Epithelial cell of esophagus (primary cell): ENCODE measurements around the gene KIAA0930.

Experiments
- DNase-seq: peaks from one replicate; pipeline ENCODE4 v3.0.0; 2010; ENCODE audit warnings: low read depth
- H3K4me3 ChIP-seq: 2 replicates; pipeline ENCODE4 v1.5.1; 2011; ENCODE audit warnings: mild to moderate bottlenecking, low read length, control low read depth
- CTCF ChIP-seq: IDR thresholded peaks from 2 replicates; pipeline ENCODE4 v1.5.1; 2011; ENCODE audit warnings: low read depth, mild to moderate bottlenecking, low read length, control low read depth, inconsistent platforms; ENCODE audit not compliant: insufficient read depth; ENCODE audit errors: missing control alignments

Gene KIAA0930

DNA sequence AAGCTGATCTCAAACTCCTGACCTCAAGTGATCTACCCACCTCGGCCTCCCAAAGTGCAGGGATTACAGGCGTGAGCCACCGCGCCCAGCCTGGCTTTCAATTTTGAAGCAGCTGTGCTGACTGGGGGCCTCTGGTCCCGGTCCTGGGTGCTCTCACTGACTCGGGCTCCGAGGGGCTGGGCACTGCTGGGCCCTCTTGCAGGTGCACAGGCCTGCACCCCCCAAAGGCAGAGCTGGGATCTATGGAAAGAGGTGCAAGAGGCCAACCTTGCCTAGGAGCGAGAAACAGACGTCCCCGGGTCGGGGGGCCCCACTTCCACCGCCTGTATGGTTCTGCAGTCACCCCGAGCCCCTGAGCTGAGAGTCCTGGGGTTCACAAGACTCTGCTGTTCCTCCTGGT lies 33.2 kb downstream of the KIAA0930 start:
- DNase-seq: no peak

DNA sequence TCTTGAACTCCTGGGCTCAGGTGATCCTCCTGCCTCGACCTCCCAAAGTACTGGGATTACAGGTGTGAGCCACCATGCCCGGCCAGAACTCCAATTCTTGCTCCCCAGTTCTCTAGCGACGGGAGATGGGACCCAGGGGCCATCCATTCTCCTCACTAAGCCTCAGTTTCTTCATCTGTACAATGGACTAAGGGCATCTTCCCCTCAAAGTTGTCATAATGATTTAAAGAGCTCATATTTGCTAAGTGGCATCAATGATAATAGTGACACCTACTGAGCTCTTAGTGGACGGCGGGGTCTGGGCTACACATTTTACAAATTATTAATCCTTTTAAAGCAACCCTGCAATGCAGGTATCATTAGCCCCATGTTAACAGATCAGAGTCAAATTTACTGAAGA lies 34.5 kb downstream of the KIAA0930 start:
- no peak overlapping the region for H3K4me3 ChIP-seq
- no peak for TF ChIP-seq CTCF
- no peak for DNase-seq

More for the DNA sequence above, 33.2 kb downstream of the KIAA0930 start:
- no peak for TF ChIP-seq CTCF
- H3K4me3 ChIP-seq: no peak overlapping the region

- H3K4me3 ChIP-seq: no peak overlapping the region
- no peak for DNase-seq
Observed at GRCh38 chr22:45205276-45205925, 35.3 kb downstream of the KIAA0930 start.

DNA sequence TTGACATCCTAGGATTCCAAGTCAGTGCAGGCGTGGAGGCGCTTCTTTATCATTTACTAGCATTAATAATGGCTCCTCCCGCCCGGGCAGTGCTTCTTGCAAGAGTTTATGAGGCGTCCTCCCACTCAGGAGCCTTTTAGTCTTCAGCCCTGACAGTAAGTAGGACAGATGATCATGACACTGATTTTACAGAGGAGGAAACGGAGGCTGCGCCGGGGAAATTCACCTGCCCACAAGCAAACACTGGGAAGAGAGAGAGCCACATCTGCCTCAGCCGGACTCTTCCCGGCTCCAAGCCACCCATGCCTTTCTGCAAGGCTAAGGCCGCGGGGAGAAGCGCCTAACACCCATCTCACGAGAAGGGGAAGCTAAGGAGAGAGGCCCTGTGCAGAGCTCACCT lies 35.9 kb downstream of the KIAA0930 start:
- no peak for TF ChIP-seq CTCF
- no peak overlapping the region for H3K4me3 ChIP-seq
- no peak for DNase-seq

More at GRCh38 chr22:45205276-45205925, 35.3 kb downstream of the KIAA0930 start:
- TF ChIP-seq CTCF: no peak

DNA sequence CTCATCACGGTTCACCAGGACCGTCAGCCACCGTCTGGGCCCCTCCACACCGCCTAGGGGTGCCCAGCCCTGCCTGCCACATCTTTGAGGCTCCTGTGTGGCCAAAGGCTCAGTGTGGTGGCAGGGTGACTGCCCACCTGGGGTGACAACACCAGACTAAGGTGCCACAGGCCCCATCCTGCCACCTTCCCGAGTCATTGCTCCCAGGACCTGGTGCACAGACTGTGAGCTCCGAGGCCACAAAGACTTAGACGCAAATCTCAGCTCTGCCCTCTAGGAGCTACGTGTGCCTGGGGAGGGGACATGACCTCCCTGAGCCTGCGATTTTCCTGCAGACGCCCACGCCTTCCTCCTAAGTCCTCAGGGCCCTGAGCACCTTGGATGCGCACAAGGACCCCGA lies 36.5 kb downstream of the KIAA0930 start:
- no peak for DNase-seq
- no peak for TF ChIP-seq CTCF
- no peak overlapping the region for H3K4me3 ChIP-seq

GRCh38 chr22:45203150-45203951 lies 37.3 kb downstream of the KIAA0930 start:
- DNase-seq: no peak
- H3K4me3 ChIP-seq: no peak overlapping the region
- no peak for TF ChIP-seq CTCF
